Activated T-cell treated with anti-CD3 and anti-CD28 coated beads, Interleukin-2, amount 50 U/mL, for 4 hours (primary cell): ENCODE data around the gene TENT5A. TPM values are rescaled to one million over a fixed set of nuclear protein-coding genes. Genes with fewer than 3 reads are reported as not detected.
A peak's percentile ranks its signal among the peaks of the same experiment; 100 is the strongest.

ENCODE experiments used
- ATAC-seq, 2 donors: fragments of 200-7000 bp; cut with Tn5 transposase; one replicate each; pipeline ENCODE4 v1.10.0; 2021
- DNase-seq: peaks from one replicate; pipeline ENCODE4 v3.0.0-alpha.2; 2020
- H3K27me3 Mint-ChIP-seq: one replicate; pipeline ENCODE4 v1.8.0; 2021; ENCODE audit warnings: low read depth, mixed read lengths
- H3K36me3 Mint-ChIP-seq: one replicate; pipeline ENCODE4 v1.8.0; 2022; ENCODE audit warnings: mixed read lengths; ENCODE audit not compliant: insufficient read depth
- H3K4me1 Mint-ChIP-seq: one replicate; pipeline ENCODE4 v1.8.0; 2021; ENCODE audit warnings: low read depth, mixed read lengths
- H3K4me3 Mint-ChIP-seq: one replicate; pipeline ENCODE4 v1.8.0; 2021; ENCODE audit warnings: mild to moderate bottlenecking, moderate library complexity, mixed read lengths
- H3K9me3 Mint-ChIP-seq: one replicate; pipeline ENCODE4 v1.8.0; 2021; ENCODE audit warnings: mixed read lengths
- total RNA-seq, 3 donors: library from RNA; stranded (reverse); gene quantifications; one replicate each; pipeline ENCODE4 v1.2.1, GENCODE V29; 2021

Gene TENT5A
- total RNA-seq, 3 donors from 2014 or later = 1.3 to 1.5 (median 1.3) TPM

- no peaks in the 10 kb centered on the region for H3K36me3 Mint-ChIP-seq
- no peak overlapping the region for H3K4me3 Mint-ChIP-seq
- H3K27me3 Mint-ChIP-seq = peaks cover 6% of the 10 kb centered on the region
- no peaks in the 10 kb centered on the region for H3K4me1 Mint-ChIP-seq
- H3K9me3 Mint-ChIP-seq = no peaks in the 10 kb centered on the region
- no peak for DNase-seq
- no peak for ATAC-seq
Observed at GRCh38 chr6:81764531-81764930, 12.1 kb upstream of the TENT5A start.

DNA sequence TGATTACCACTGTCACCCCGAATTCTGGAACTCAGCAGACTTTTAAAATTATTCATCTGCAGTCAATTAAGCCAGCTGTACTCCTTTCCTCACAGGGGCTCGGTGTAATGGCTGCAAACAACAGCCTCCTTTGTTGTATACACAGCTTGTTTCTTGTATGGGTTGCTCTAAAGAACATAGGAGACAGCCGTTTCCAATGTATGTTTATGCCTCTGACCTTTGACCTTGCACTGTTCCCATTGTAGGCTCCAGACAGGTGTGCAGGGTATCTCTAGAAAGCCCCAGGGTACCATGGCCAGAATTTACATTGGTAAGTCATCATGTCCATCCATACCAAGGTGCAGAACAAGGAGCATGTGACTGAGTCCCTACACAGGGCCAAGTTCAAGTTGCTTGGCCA is 11.5 kb upstream of the TENT5A start:
- Mint-ChIP-seq H3K9me3 (no peaks in the 10 kb centered on the region), H3K4me3 (no peak overlapping the region), H3K36me3 (no peaks in the 10 kb centered on the region), H3K27me3 (peaks cover 11% of the 10 kb centered on the region), H3K4me1 (no peaks in the 10 kb centered on the region)
- DNase-seq (no peak), ATAC-seq (no peak)

GRCh38 chr6:81763051-81763450 is 10.6 kb upstream of the TENT5A start:
- DNase-seq (no peak), ATAC-seq (no peak)
- H3K27me3 Mint-ChIP-seq = peaks cover 12% of the 10 kb centered on the region

DNA sequence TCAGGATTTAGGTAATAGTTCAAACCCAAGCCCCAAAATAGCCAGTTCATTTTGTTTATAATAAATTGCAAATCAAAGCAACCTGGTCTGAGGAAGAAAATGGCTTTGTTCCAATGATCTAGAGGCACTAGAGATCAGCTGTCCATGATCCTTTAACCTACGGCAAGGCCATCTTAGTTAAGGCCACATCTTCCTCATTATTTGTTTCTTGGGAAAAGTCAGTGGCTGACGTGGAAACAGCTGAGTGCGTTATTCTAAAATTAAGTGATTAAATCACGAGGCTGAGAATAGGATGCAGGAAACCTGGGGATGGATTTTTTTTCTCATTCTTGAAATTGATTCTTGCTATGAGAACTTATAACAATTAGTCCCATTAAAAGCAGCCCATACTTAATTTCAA is 10.1 kb upstream of the TENT5A start:
- no peak for DNase-seq

More at GRCh38 chr6:81763051-81763450, 10.6 kb upstream of the TENT5A start:
- Mint-ChIP-seq H3K9me3 (no peaks in the 10 kb centered on the region), H3K4me3 (no peak overlapping the region), H3K36me3 (no peaks in the 10 kb centered on the region), H3K4me1 (no peaks in the 10 kb centered on the region)

GRCh38 chr6:81762132-81762531 is 9.7 kb upstream of the TENT5A start:
- no peaks in the 10 kb centered on the region for H3K4me1 Mint-ChIP-seq
- H3K9me3 Mint-ChIP-seq = no peaks in the 10 kb centered on the region
- no peaks in the 10 kb centered on the region for H3K36me3 Mint-ChIP-seq
- no peak overlapping the region for H3K4me3 Mint-ChIP-seq
- peaks cover 12% of the 10 kb centered on the region for H3K27me3 Mint-ChIP-seq
- ATAC-seq (no peak), DNase-seq (no peak)

More for the DNA sequence above, 10.1 kb upstream of the TENT5A start:
- Mint-ChIP-seq H3K9me3 (no peaks in the 10 kb centered on the region), H3K36me3 (no peaks in the 10 kb centered on the region), H3K4me1 (no peaks in the 10 kb centered on the region), H3K27me3 (peaks cover 12% of the 10 kb centered on the region), H3K4me3 (no peak overlapping the region)
- no peak for ATAC-seq

DNA sequence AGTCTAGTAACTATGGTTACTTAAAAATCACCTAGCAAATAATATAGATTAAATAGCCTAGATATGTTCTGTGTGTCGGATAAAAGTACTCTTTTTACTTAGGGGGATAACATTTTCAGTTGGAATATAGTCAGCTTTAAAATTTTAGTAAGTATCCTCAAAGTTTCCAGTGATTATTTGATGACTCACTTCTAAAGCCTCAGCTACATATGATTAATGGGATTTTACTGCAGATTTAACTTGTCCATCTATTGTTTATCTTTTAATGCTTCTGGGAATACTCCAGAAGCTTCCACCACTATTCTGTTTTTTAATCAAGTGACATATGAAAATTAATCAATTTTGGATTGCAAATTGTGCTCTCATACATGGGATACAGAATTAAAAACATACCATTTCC is 8.7 kb upstream of the TENT5A start:
- no peak for ATAC-seq
- H3K4me3 Mint-ChIP-seq = no peak overlapping the region
- no peaks in the 10 kb centered on the region for H3K36me3 Mint-ChIP-seq
- no peaks in the 10 kb centered on the region for H3K9me3 Mint-ChIP-seq
- H3K27me3 Mint-ChIP-seq = peaks cover 12% of the 10 kb centered on the region
- H3K4me1 Mint-ChIP-seq = no peaks in the 10 kb centered on the region
- DNase-seq = no peak

DNA sequence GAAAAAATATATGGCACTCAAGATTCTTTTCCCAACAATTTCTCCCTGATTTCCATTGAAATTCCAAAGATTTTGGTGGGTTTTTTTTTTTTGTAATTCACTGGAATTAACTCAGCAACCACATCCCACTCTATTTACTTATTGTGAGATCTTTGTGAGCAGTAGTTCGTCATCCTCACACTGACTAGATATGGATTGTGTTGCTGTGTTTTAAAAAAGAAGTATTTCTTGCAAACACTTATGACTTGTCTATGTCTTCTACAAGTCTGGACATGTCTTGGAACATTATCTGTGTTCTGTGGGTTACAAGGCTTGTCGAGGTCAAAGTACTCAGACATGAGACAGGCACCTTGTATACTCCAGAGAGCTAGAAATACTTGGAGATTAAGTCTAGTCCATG is 7.3 kb upstream of the TENT5A start:
- peaks cover 6% of the 10 kb centered on the region for H3K27me3 Mint-ChIP-seq
- ATAC-seq = no peak

GRCh38 chr6:81758221-81758620 is 5.7 kb upstream of the TENT5A start:
- Mint-ChIP-seq H3K4me3 (no peak overlapping the region), H3K9me3 (no peaks in the 10 kb centered on the region), H3K4me1 (no peaks in the 10 kb centered on the region)

More for the DNA sequence above, 7.3 kb upstream of the TENT5A start:
- DNase-seq = no peak
- no peaks in the 10 kb centered on the region for H3K36me3 Mint-ChIP-seq
- no peaks in the 10 kb centered on the region for H3K4me1 Mint-ChIP-seq
- H3K9me3 Mint-ChIP-seq = no peaks in the 10 kb centered on the region
- no peak overlapping the region for H3K4me3 Mint-ChIP-seq

DNA sequence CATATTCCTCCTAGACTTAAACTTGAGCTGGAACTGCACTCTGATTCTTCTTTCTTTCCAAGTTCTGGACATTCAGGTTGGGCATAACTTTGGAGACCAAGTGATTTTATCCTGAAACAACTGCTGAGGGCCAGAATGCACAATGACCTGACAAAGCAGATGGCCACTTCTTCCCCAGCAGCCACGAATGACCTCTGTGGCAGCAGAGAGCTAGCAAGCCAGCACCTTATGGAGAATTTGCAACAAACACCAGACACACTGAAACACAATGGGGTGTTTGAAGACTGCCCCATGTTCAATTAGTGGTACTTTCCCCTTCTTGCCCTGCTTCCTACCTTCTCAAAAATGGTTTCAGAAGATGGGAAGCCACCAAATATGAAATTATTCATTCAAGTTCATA is 4.2 kb upstream of the TENT5A start:
- no peaks in the 10 kb centered on the region for H3K36me3 Mint-ChIP-seq
- H3K9me3 Mint-ChIP-seq = no peaks in the 10 kb centered on the region
- no peak overlapping the region for H3K4me3 Mint-ChIP-seq
- DNase-seq (no peak), ATAC-seq (no peak)
- H3K27me3 Mint-ChIP-seq = peaks cover 9% of the 10 kb centered on the region
- H3K4me1 Mint-ChIP-seq = peaks cover 5% of the 10 kb centered on the region

More at GRCh38 chr6:81758221-81758620, 5.7 kb upstream of the TENT5A start:
- Mint-ChIP-seq H3K27me3 (peaks cover 5% of the 10 kb centered on the region), H3K36me3 (no peaks in the 10 kb centered on the region)
- ATAC-seq = no peak
- DNase-seq = no peak

- Mint-ChIP-seq H3K27me3 (peaks cover 15% of the 10 kb centered on the region), H3K36me3 (no peaks in the 10 kb centered on the region), H3K4me1 (peaks cover 15% of the 10 kb centered on the region), H3K9me3 (no peaks in the 10 kb centered on the region), H3K4me3 (no peak overlapping the region)
- no peak for DNase-seq
- no peak for ATAC-seq
Observed at GRCh38 chr6:81755551-81755950, 3.1 kb upstream of the TENT5A start.

GRCh38 chr6:81754906-81755305 is 2.4 kb upstream of the TENT5A start:
- Mint-ChIP-seq H3K27me3 (peaks cover 16% of the 10 kb centered on the region), H3K36me3 (no peaks in the 10 kb centered on the region), H3K4me1 (peaks cover 21% of the 10 kb centered on the region), H3K9me3 (no peaks in the 10 kb centered on the region), H3K4me3 (no peak overlapping the region)
- ATAC-seq (no peak), DNase-seq (no peak)

DNA sequence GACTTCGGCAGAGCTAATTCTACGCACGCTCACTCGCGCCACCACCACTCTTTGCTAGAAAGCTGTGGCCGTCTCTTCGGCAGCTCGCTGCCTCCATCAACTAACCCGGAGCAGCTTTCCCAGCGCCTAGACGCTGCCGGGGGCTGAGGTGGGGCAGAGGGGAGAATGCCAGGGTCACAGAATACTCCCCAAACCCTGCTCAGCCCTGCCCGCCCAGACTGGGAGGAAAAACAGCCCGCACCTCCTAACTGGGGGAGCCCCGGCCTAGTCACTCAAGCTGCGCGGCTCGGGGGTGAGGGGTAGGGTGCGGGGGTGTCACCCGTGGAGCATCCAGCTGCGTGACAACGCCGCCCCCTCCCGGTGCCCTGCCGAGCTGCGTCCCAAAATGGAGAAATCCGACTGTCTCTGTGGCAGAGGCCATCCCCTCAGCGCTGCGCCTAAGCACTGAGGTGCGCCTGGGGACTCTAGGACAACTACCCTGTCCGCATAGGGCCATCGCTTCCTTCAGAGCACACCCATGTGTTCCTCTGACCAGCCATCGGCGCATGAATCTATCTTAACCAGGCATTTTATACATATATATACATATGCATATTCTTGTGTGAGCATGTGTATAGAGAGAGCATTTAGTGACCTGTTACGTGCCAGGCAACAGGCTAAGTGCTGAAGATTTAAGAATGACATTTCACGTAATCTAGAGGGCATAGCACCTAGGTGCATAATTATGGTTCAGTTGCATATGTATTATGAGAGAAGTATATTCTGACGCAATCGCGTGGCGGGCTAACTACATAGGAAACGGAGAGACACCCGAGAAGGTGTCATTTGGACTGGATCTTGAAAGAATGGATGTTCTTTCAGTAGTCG is 1.5 kb upstream of the TENT5A start:
- peaks cover 30% of the 10 kb centered on the region for H3K4me1 Mint-ChIP-seq
- ATAC-seq (peak; percentile 57 to 60), DNase-seq (peak; percentile 88)
- H3K27me3 Mint-ChIP-seq = peaks cover 11% of the 10 kb centered on the region
- H3K4me3 Mint-ChIP-seq = peak overlapping the region; percentile 88
- H3K36me3 Mint-ChIP-seq = no peaks in the 10 kb centered on the region
- no peaks in the 10 kb centered on the region for H3K9me3 Mint-ChIP-seq

DNA sequence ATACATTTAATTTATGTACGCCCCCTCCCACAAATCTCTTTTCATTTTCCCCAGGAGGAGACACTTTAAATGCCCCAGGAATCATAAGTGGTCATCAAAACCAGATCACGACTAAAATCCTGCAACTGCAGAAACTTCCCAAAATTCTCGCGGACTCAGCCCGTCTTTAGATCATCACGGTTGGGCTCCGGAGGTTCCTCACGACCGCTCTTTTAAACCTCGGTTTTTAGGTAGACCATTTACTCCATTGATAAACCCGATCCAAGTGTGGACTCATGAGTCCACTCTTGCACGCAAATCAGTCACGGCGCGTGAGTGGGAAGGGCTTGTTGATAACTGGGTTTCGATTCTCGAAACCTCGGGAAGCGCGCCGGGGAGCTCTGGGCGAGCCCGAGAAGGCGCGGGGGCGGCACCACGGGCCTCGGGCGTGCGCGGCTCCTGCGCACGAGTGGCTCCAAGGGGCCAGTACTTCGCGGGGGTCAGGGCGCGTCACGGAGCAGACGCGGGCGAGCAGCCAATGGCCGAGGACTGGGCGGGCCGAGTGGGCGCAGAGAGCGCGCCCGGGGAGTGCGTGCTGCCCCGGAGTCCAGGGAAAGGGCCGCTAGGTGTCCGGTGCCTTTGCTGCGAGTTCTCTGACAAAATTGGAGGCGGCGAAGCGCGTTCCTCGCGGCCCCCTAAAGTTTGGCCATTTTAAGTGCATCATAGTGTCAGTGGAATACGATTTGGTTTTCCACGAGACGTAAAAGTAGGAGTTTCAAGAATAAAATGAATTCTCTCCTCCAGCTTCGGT is 635 bp upstream of the TENT5A start:
- Mint-ChIP-seq H3K9me3 (no peaks in the 10 kb centered on the region), H3K4me3 (peak overlapping the region; percentile 88), H3K27me3 (peaks cover 10% of the 10 kb centered on the region), H3K4me1 (peaks cover 34% of the 10 kb centered on the region), H3K36me3 (peaks cover 3% of the 10 kb centered on the region)
- peak; percentile 49 for DNase-seq
- ATAC-seq = peak; percentile 42 to 43

DNA sequence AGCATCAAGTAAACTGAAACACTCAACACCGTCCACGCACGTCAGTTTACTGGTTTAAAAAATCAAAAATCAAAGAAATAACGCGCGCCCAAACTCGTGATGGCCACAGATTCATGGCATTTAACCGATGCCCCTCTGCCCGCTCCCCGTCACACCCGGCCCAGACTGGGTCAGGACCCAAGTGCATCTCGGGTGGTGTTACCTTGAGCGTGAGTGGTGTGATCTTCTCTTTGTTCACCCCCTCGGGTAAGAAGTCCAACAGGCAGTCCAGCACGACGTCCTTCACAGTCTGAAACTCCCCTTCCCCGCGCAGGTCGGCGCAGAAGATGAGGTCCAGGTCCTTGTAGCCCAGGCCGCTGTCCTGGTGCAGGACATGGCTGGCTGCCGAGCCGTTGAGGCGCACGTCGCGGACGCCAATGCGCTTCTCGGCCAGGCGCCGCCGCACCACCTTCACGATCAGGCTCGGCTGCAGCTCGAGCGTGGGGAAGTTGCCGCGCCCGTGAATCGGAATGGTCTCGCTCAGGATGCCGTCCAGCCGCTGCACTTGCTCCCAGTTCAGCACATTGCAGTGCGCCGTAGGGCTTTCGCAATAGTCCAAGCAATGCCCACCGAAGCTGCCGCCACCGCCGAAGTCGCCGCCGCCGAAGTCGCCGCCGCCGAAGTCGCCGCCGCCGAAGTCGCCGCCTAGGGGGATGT is 945 bp downstream of the TENT5A start:
- H3K36me3 Mint-ChIP-seq = peaks cover 5% of the 10 kb centered on the region
- H3K9me3 Mint-ChIP-seq = no peaks in the 10 kb centered on the region
- peak; percentile 19 for DNase-seq
- H3K4me3 Mint-ChIP-seq = peak overlapping the region; percentile 88
- peaks cover 35% of the 10 kb centered on the region for H3K4me1 Mint-ChIP-seq
- H3K27me3 Mint-ChIP-seq = peaks cover 10% of the 10 kb centered on the region
- ATAC-seq = peak; percentile 6 to 11
